CD4-positive, alpha-beta T cell treated with Interleukin-10 for 1 hour (primary cell): ENCODE data around the gene CDK12.
"Not testable (repeated sequence)": the region's sequence is repeated elsewhere in the genome, so short reads cannot be mapped to it uniquely, and the experiment has no call there.

Experiments used
- DNase-seq: peaks from one replicate; pipeline ENCODE4 v3.0.0-alpha.2; 2020

CDK12 gene

GRCh38 chr17:39461113-39461925 lies at the start of gene CDK12:
TSS of gene CDK12 (plus strand) at chr17:39461486. CDS start at chr17:39462072, 586 bp downstream.
- peak; percentile 98 for DNase-seq

- no peak for DNase-seq
These were observed 45.1 kb upstream of the CDK12 start for GRCh38 chr17:39416141-39416540.

- DNase-seq: no peak
These were observed 31.7 kb upstream of the CDK12 start for GRCh38 chr17:39429600-39429999.

GRCh38 chr17:39439868-39440267 lies 21.4 kb upstream of the CDK12 start:
- DNase-seq: not testable (repeated sequence)

GRCh38 chr17:39443326-39443725 lies 18.0 kb upstream of the CDK12 start:
- no peak for DNase-seq

- DNase-seq: no peak
These were observed 13.7 kb upstream of the CDK12 start for GRCh38 chr17:39447561-39447960.

- no peak for DNase-seq
These were observed 11.2 kb upstream of the CDK12 start for GRCh38 chr17:39450051-39450450.

GRCh38 chr17:39450847-39451581 lies 10.3 kb upstream of the CDK12 start, which contains the start of gene MED1:
TSS of gene MED1 (minus strand) at chr17:39451263. CDS start at chr17:39451062, 201 bp downstream.
- DNase-seq: peak; percentile 97

GRCh38 chr17:39455919-39456318 lies 5.4 kb upstream of the CDK12 start:
- DNase-seq: no peak

- no peak for DNase-seq
These were observed 762 bp downstream of the CDK12 start for GRCh38 chr17:39461926-39462569.

- no peak for DNase-seq
These were observed 1.5 kb downstream of the CDK12 start for GRCh38 chr17:39462631-39463375.

- not testable (repeated sequence) for DNase-seq
These were observed 3.4 kb downstream of the CDK12 start for GRCh38 chr17:39464639-39465181.

- DNase-seq: not testable (repeated sequence)
These were observed 7.3 kb downstream of the CDK12 start for GRCh38 chr17:39468610-39469009.

- no peak for DNase-seq
These were observed 12.0 kb downstream of the CDK12 start for GRCh38 chr17:39473310-39473709.

- DNase-seq: not testable (repeated sequence)
These were observed 18.3 kb downstream of the CDK12 start for GRCh38 chr17:39479631-39480030.

- DNase-seq: no peak
These were observed 22.2 kb downstream of the CDK12 start for GRCh38 chr17:39483506-39483905.

GRCh38 chr17:39484178-39484577 lies 22.9 kb downstream of the CDK12 start:
- no peak for DNase-seq

- no peak for DNase-seq
These were observed 24.3 kb downstream of the CDK12 start for GRCh38 chr17:39485555-39485954.

- DNase-seq: no peak
These were observed 25.0 kb downstream of the CDK12 start for GRCh38 chr17:39486242-39486641.

- DNase-seq: not testable (repeated sequence)
These were observed 26.2 kb downstream of the CDK12 start for GRCh38 chr17:39487490-39487889.

GRCh38 chr17:39487946-39488345 lies 26.7 kb downstream of the CDK12 start:
- DNase-seq: no peak

- not testable (repeated sequence) for DNase-seq
These were observed 35.6 kb downstream of the CDK12 start for GRCh38 chr17:39496921-39497320.
